Sigmoid colon (tissue), 4 donors: ENCODE data around the gene PITHD1.

Experiments
- CTCF ChIP-seq, 4 experiments: fragments of 450-650 bp in 3 of 4; fragments of 200-600 bp in 1 of 4; IDR thresholded peaks; one replicate each; pipeline ENCODE4 v1.5.1; 2016 to 2019; ENCODE audit warnings: antibody characterized with exemption in 4 of 4, mild to moderate bottlenecking in 3 of 4, moderate library complexity in 2 of 4
- EP300 ChIP-seq, 4 donors: sonication (generic); formaldehyde crosslinking; IDR thresholded peaks; one replicate each; pipeline ENCODE4 v1.6.1; 2017; ENCODE audit warnings: antibody characterized with exemption in 4 of 4
- POLR2A ChIP-seq, 2 donors: fragments of 450-650 bp; IDR thresholded peaks; one replicate each; pipeline ENCODE4 v1.6.1; 2016; ENCODE audit warnings: antibody characterized with exemption in 2 of 2, mild to moderate bottlenecking in 2 of 2, moderate library complexity in 2 of 2
- POLR2AphosphoS5 ChIP-seq, 4 donors: sonication (generic); formaldehyde crosslinking; IDR thresholded peaks; one replicate each; pipeline ENCODE4 v1.6.1; 2017; ENCODE audit warnings: antibody characterized with exemption in 4 of 4

GRCh38 chr1:23823767-23824166 lies 45.5 kb downstream of the PITHD1 start:
- TF ChIP-seq POLR2AphosphoS5 (IDR thresholded peaks at IDR 0.05) (no peak), CTCF (IDR thresholded peaks at IDR 0.05) (no peak), POLR2A (IDR thresholded peaks at IDR 0.05) (no peak), EP300 (IDR thresholded peaks at IDR 0.05) (no peak)
